IPS DF 19.7 (cell line): ENCODE data around the gene SMG6.

Experiments used
- DNase-seq: peaks from one replicate; pipeline ENCODE4 v3.0.0-alpha.2; 2013; ENCODE audit warnings: low read depth, low spot score

The SMG6 gene

DNA sequence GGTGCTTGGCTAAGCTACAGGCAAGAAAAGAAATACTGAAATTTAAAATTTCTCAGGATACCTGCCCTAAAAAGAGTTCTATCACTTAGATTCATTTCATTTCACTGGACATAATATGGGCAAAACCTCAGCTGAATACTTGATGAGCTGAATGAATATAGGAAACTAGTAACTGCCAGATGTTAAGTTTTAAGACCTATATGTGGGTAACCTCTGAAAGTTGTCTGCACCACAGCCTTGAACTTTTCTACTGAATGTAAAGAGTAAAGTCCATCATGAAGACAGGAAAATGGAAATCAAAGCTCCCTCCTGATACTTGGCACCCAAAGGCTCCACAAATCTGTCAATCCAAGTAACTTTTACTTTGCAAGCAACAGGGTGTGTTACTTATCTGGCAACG is 197.9 kb downstream of the SMG6 start:
- DNase-seq, result no peak

DNA sequence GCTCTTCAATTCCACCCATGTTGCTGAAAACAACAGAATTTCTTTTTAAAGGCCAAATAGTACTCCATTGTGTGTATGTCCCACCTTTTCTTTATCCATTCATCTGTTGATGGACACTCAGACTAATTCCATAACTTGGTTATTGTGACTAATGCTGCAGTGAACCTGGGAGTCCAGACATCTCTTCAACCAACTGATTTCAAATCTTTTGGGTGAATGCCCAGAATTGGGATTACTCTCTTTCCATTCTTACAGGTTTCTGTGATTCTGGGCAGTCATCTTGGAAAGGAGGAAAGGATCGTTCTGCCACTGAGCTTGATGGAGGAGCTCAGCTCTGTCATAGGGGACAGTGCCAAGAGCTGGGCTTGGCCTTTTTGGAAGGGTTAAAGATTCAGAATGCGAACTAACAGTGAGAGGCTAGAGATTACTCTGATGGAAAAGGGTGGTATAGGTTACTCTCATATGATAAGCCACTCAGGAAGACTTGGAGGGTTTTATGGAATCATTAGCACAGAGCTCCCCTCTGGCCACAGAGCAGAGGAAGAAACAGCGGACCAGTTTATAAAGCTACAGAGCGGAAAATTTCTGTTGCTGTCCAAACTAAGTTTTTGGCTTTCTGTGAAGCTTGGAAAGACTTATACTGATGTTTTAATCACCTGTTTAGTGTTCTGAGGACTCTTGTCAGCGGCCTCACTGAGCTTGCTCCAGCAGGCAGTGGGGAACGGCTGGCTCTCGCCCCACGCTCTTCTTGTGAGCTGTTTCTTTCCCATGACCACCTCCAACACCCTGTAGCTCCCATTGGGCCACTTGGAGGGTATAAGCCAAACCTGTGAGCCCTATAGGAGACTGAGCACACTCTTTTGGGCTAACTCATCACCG is 200.4 kb downstream of the SMG6 start:
- DNase-seq, result no peak

DNA sequence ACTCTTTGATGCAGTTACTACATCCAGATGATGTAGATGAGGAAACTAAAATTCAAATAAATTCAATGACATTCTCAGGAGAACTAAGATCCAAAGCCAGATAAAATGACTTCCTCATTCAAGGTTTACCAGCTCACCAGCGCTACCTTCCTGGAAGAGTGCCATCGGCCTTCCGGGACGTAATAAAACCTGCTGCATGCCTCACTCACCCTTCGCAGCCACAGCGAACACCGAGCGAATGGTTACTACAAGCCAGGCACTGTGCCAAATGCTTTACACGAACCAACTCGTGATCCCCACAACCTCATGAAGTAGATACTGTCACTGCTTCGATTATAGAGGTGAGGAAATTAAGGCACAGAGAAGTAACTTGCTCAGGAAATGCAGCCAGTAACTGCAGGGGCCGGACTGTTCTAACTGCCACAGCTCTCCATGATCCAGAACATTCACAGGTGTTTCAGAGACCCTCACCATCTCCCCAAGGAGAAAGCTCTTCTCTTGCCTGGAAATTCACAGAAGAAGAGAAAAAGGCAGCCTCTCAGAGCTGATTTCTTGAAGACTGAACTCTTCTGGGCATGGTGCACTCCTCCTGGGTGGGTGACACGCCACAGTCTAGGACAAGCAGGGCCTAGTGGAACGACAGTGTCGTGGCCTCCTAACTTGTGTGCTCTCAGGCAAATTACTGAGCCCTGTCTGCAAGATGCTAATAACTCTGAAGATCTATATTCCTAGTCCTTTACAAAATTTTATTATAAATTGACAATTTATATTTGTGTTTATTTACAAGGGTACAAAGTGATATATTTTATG is 201.9 kb downstream of the SMG6 start:
- no peak for DNase-seq

DNA sequence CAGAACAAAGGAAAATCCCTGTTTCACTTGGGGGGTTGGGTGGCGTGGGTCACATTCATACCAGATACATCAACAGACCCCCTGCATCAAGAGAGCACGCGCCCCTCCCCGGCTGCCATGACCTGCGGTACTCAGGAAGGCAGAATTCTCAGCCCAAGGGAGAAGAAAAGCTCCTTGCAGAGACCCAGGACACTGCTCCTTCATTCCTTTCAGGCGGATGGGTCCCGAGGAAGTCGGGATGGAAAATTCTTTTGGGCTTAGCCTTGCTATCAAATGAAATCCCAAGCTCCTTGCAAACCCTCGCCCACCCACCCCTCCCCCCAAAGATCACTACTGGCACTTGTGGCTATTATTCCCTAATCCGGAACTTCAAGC is 208.1 kb downstream of the SMG6 start:
- no peak for DNase-seq

DNA sequence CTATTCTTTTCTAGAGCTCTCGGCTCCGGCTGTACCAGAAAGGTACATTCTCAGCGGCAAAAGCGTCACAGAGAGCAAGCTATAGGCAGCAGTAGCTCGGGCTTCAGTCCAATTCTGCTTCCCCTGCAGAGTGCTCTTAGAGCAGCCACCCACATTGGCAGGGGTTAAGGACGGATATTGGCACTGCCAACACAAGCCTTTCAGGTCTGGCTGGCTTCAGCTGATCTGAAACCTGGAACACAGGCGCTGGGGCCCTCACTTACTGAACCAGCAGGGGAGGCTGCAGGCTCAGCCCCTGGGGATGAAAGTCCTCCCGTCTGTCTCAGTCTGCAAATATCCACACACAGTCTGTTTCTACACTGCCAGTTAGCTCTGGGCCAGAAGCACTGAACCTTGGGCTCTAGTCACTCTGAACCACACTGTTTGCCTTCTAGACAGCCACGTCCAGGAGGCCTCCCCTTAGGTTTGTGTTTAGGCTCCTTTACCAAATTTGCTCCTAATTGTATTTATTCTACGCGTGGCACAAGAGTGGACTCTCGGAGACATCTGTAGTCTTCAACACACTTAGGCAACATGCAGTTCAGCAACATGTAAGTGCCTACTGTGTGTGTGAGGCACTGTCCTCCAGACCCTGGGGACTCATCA is 208.6 kb downstream of the SMG6 start:
- no peak for DNase-seq

DNA sequence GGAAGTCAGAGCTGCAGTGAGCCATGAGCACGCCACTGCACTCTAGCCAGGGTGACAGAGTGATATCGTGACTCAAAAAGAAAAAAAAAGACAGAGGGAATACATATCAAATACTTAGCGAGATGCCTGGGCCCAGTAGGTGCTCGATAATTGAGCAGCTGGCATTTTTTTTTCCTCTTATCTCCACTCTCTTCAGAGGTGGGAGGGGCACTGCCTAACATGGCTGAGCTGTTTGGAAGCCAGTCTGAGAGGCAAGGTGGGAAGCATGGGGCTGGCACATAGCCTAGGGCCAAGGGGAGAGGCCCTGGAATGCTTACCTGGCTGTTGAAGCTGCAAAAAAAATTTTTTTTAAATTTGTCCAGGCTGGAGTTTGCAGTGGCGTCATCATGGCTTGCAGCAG is 210.2 kb downstream of the SMG6 start:
- DNase-seq, result no peak

DNA sequence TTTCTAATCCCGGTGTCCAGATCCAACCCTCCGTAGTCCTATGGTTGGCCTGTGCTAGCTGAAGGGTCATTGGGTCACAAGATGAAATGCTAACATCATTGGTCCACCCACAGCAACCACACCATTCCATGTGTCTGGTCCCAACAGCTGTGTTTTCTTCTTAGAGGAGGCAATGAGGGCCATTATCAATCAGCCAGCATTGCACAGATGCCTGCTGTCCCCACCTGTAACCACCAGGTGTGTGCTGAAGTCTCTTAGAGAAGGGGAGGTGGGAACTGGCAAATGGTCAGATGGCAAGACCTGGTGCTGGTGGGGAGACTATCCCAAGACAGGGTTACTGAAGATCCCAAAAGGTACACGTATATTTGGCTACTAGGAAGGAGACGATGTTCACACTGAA is 211.3 kb downstream of the SMG6 start:
- no peak for DNase-seq

DNA sequence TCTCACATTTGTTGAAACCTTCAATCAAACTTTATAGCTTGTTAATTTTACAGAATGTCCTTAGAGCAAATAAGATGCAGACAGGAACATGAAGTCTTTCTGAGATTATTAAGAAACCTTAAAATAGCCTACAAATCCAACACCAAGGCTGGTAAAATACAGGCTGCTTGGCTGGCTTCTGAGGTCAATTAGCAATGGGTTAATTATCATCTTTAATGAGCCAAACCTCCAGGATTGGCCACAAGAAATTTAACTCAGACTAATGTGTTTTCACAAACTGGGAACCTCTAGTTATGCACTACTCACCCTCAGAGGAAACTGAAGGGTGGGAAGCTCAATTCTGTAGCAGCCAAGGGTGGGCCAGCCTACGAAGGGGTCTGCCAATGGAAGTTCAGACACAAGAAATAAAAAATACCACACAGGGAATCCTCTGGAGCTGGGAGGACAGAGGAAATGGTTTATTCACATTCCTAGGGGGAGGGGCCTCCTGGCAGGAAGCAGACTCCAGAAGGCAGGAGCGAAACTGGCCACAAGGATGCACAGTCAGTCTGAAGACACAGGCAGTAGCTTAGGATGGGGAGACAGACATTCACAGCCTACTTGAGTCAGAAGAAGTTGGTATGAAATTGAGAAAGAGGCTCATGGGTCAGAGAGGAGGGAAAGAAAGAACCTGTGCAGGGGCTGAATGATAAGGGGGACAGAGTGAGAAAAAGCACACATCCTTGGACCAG is 212.6 kb downstream of the SMG6 start:
- peak; percentile 52 for DNase-seq

DNA sequence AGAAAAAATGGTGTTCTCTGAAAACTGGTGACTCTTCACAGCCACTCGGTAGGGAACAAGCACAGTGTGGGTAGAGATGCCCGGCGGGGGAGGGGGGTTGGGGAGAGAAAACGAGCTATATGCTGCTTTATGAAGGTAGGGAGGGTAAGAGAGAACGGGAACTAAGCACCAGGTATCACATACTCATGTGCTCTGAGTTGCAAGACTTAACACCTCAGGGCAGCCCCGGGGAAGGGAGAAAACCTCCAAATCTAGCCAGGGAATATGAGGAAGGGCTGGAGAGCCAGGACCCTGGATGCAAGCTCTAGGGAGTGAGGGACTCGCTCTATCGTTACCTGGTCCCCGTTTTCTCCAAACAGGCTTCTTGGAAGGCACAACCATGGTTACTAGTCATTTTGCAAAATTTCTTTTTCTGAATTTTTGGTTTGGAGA is 213.4 kb downstream of the SMG6 start:
- no peak for DNase-seq

DNA sequence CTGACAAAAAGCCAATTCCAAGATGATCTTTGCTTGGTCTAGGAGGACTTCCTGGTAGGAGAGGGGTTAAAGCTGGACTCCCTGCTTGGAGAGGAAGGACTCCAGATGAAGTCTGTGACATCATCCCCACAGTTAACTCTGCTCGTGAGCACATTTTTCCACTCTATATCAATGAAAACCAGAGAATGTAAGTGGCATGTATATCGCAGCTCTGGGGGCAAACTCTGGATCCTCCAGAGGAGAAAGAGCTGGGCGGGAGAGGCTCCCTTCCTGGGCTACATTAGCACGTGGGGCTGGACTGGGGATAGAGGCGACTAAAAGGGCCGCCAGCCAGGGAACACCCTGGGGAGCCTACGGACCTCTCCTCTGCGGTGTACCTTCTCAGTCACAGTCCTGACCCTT is 214.6 kb downstream of the SMG6 start:
- DNase-seq, result no peak

DNA sequence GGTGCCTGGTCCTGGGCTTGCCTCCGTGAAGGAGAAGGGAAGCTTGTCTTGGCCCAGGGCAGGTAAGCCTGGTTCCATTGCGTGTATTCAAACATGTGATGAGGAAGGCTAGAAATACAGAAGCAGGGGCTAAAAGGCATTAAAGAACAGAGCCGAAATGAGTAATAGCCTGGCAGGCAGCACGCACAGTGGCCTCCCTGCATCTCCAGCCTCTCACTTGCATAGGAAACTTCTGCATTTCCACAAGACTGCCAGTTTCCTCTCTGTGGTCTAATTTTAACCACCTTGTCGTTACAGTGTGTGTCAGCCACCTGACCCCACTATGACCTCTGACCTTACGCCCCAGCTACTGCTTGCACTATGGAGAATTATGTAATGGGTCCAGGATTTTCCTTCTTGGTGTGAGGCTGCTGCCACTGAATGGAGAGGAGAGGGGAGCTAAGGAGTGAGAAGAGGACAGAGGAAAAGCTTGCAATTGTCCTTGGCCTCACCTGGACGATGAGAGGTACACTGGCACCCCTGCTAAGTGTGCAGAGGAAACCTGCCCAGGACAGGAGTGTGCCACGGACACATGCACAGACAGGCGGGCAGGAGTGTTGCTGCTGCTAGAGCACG is 215.9 kb downstream of the SMG6 start:
- no peak for DNase-seq

DNA sequence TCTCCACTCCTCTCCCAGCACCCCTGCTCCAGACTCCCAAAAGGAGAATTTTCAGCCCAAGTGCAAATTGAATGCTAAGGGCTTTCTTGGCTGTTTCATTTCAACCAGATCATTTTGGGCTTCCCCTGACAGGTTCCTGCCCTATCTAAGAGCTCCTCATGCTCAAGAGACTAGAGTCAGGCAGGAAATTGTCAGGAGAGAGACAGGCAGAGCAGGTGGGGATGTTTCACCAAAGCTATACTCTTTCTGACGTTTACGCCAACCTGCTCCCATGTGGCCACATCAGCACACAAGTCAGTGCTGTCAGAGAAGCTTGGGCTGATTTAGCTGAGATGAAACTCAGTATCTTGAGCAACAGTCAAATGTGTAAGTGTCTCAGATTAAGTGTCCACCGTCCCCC is 217.3 kb downstream of the SMG6 start:
- no peak for DNase-seq

DNA sequence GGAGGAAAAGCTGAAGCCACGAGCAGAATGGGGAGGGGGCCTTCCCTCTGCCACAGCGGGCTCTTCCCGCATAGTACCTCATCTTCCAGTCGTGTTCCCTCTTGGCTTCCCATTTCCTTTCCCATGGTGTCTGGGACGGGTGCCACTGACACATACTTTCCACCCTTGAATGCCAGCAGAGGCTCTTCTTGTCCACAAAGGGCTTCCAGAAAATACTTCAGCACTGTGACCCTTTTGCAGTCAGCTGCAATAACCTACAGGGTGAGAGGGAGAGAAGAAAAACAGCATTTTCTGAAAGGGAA is 218.0 kb downstream of the SMG6 start:
- no peak for DNase-seq

DNA sequence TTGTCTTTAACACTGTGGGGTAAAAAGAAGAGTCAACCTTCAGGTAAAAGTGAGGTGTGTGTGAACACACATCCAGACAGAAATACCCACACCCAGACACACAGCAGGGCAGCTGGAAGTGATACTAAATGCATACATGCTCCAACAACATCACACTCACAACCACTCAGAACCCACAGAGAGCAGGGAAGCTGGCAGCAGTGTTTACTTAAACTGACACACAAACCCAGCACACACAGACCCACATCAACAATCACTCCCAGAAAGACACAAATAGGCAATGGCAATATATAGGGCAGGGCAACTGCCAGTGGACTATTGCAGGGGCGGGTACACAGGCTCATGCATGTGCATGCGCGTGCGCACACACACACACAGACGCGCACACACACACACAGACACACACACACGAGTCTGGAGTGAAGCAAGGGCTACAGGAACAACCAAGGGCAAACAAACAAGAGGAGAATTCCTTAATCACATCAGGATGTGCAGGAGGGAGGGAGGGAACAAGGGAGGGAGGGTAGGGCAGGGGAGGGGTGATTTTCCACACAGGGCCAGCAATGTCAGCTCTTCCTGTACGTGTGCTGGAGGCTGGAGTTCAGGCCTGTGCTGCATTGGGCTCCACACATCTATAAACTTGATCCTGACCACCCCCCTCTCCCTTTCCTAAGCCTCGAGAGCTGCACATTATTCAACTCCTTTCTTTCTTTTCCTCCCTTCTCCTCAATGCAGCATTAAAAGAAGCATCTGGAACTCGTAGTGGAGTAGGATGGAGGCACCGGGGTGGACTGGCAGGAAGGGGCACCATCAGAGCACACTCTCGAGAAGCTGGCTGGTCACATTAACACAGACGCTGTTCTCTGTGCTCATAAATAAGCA is 218.6 kb downstream of the SMG6 start:
- no peak for DNase-seq

DNA sequence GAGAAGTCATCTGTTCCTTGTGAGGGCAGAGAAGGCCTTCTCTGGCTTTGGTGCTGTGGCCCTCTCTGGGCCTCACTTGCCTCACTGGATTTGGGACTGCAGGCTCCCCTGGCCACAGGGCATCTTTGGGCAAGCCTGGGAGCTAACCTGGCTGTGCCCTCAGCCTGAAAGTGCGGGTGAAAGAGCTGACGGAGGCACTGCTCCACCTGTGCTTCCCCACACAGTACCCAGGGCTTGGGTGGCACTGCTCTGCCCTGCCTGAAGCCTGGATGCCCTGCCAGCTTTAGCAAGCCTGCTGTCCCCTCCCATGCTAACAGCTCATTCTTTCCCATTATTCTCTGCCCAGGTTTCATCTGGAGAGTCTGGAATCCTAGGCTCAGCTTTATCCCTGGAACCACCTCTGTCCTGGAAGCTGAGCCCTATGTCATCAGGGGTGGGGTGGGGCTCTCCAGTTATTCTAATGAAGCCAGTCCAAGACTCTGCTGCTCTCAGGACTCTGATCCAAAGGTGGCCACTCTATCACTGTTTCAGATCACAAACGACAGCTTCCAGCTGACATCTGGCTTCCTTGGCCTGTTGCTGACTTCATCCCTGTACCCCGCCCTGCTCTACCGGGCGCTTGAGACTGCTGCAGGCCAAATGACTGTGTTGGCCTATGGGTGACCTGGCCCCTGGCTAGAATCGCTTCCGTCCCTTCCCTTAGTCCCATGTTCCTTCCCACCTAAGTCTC is 219.4 kb downstream of the SMG6 start:
- DNase-seq, result no peak

DNA sequence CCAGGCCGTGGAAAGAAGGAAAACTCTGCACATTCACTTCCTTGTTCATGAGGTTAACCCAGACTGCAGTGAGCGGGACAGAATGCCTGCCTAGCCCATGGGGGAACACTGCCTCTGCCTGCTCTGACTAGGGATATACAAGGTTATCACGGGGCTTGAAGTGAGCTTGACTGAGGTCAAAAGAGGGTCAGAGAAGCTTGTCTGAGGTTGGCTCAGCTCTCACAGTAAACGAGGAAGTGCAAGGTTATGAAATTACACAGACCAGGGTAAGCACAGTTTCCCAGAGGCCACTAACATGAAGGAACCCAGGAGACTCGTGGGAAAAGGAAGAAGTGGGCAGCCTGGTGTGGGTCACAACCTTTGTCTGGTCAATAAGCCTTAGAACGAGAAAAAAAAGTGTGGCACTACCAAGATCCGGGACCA is 220.0 kb downstream of the SMG6 start:
- DNase-seq, result no peak

DNA sequence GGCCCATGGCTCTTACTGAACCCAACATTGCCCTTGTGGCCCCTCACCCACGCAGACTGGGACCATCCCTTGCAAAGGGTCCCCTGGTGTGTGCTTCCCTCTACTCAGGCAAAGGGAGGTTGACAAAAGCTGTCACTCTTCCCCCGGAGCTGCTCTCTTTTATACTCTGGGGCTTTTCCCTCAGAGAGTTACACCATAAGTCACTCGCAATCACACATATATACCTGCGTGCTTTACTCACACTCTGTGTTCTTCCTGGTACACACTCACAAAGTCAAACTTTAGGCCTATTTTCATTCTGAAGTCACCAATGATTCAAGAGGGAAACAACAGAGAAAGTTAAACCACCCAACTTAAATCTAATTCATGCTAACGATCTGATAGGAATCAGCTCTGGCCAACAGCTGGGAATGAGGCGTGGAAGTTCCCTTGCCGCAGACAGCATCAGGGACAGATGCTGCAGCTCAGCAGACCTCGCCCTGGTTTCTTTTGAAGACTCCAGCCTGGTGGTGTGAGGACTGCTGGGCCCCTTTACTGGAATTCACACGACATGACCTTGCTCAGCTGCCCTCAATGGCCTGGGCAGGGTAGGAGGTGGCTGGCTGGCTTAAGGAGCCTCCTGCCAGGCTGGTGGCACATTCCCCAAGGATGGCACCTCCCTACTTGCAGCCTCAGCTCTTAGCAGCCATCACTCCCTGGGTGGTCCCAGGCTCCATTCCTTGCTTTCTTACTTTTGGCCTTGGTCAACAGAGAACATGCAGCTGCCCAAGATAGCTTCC is 221.4 kb downstream of the SMG6 start:
- no peak for DNase-seq

DNA sequence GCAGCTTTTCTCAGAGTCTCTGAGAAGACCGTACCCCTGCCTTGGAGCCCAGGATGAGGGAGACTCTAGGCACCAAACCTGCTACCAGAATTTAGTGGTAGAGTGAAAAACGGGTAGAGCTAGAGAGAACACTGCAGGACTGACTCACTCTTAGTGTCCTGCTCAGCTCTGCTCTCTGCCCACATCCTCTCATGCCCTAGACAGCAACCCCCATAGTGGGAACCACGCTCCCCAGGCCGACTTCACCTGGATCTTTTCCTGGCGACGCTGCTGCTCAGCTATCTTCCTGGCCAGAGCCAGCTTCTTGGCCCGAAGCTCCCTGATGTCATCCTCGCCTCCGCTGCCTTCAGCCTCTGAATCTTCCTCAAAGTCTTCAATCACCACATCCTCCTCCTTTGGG is 222.0 kb downstream of the SMG6 start:
- no peak for DNase-seq

DNA sequence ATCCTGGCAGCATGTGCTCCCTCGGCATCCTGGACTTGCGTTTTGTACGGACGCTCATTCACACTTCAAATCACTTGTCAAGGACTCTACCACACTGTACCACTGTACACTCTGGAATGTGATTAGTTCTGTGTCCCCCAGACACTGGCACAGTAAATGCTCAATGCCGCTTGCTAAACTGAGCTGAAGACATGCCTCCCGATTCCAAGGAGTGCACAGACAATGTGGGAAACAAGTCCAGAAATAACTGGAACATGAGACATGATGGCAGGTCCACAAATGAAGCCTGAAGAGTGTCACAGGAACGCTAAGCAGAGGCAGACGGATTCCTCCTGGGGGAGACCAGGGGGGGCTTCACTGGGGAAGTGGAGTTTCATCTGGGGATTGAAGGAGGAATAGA is 226.5 kb downstream of the SMG6 start:
- DNase-seq, result no peak
